ENCODE results near the gene CASQ2.

The CASQ2 gene

GRCh38 chr1:115656461-115657077 is 111.9 kb downstream of the CASQ2 start:
- DNase-seq, result no peak

GRCh38 chr1:115655916-115656315 is 112.6 kb downstream of the CASQ2 start:
- no peak for DNase-seq

DNA sequence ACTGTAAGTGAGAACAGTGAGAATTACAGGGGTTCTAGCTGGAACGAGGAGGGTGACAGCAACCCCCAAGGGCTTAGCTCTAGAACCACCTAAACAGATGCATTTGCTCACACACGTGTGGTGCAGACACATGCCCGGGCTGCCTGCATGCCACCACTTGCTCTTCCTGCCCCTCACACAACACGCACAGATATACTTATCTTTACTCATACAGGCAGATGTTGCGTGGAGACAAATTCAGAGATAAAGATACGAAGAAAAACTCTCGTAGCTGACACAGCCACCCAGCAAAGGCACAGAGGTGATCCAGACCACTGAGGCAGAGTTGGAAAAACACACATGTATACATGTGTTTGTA is 113.2 kb downstream of the CASQ2 start:
- DNase-seq, result no peak

DNA sequence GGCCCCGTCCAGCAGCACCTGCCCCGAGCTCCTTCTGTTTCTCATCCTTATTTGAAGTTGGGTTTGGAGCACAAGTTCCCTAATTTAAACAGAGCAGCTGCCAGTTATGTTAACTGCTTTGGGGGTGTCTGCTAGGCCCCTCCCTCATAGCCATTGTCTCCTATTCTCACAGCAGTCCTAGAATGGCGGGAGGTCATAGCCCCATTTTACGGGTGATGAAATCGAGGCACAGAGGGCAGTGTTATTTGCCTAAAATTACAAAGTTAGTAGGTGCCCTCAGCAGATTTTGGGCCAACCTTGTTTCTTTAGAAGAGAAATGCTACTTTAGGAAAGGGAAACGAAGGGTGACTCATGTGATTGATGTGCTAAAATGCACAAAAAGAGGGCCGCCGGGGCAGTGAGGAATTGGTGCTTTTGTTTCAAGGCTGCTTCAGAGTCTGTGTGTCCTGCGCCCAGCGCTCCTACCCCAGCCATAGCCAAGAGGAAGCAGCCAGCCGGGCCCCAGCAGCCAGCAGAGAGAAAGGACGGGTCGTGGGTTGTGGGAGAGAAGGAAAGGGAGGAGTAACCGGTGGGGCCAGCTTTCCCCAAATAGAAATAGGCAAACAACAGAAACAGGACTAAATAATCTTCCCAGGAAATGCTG is 113.7 kb downstream of the CASQ2 start:
- no peak for DNase-seq

- DNase-seq, result no peak
These were observed 114.4 kb downstream of the CASQ2 start for GRCh38 chr1:115654125-115654524.

DNA sequence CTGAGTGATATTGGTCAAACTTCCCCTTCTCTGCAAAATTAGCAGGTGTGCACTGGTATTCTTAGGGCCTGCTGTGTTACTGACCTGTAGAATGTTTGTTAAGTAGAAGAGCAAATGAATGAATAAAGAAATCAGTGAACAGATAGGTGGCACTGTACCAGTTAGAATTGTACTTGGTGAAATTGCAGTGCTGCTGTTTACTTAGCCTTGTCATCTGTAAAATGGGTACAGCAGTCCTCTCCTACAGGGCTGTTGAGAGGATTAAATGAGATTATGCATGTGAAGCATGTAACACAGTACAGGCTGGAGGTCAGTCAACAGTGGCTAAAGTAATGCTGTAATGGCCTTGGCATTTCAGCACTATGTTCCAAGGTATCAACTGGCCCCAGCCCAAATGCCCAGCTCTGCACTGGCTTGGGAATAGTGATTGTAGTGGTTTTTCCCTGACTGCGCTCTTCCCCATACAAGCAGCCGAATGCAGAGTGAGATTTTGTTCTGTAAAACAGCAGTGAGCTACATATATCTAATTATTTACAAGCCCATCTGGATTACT is 116.2 kb downstream of the CASQ2 start:
- DNase-seq, result no peak

GRCh38 chr1:115651391-115651790 is 117.1 kb downstream of the CASQ2 start:
- no peak for DNase-seq

DNA sequence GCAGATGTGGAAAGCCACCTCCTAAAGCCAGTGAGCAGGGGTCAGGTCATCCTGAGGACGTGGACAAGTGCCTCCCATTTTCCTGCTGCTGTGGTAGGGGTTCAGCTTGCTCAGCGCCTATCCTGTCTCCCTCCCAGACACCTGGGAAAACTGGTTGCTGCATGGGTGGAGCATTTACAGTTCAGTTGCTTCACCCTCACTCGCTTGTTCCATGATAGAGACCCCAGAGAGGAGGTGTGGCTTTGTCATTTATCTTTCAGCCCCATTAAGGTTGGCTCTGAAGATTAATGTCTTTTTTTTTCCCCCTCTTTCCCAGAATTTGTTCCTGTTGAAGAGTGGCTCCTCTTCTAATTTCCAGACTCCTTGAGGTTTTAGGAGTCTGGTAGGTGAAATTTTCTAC is 117.6 kb downstream of the CASQ2 start:
- no peak for DNase-seq

Data from GF-D8 (cell line).